K562 (cell line): Measurements from ENCODE around the gene KIAA0513. TPM values are rescaled to one million over a fixed set of nuclear protein-coding genes. Genes with fewer than 3 reads are reported as not detected.

ENCODE experiments used
- ATAC-seq: fragments of 200-7000 bp; cut with Tn5 transposase; 3 replicates; pipeline ENCODE4 v1.9.1; 2020; ENCODE audit warnings: moderate library complexity
- BruUV-seq: library from RNA; stranded (reverse); fragments of 400-500 nt; replicated peaks from 2 replicates; lab custom pipeline; 2021; lab: Mats Ljungman, UMichigan
- CTCF ChIA-PET: fragments of 300-600 bp; formaldehyde crosslinking; extraction: SDS; loops from one replicate; lab custom pipeline; 2021; ENCODE audit warnings: low intra/inter-chr PET ratio; lab: Yijun Ruan, JAX
- POLR2A ChIA-PET: fragments of 300-600, 350-650 bp; sonication (Branson Sonifier 250); formaldehyde crosslinking; extraction: SDS; loops from one replicate; lab custom pipeline; 2021; ENCODE audit warnings: antibody characterized with exemption, inconsistent platforms; lab: Yijun Ruan, JAX
- DNase-seq, 4 experiments: peaks; one replicate each; pipeline versions ENCODE4 v3.0.0 to v3.0.0-alpha.2; 2011 to 2018; ENCODE audit warnings: low spot score in 3 of 4, mixed read lengths in 3 of 4; ENCODE audit errors: extremely low read depth in 1 of 4
- FAIRE-seq: peaks from 2 replicates; lab custom pipeline; 2011; peaks lifted over from hg19 to GRCh38; lab: Jason Lieb, UNC
- H2AFZ ChIP-seq: 2 replicates; pipeline ENCODE4 v1.6.0; 2011; ENCODE audit warnings: low read depth, low read length, control low read depth, inconsistent platforms
- H3K27ac ChIP-seq: fragments of 200-600 bp; 3 replicates; pipeline ENCODE4 v1.8.0; 2011; ENCODE audit warnings: low read depth, mild to moderate bottlenecking, control low read depth, inconsistent platforms, low read length, moderate library complexity, mixed read lengths; ENCODE audit errors: extremely low read depth
- H3K27me3 ChIP-seq, 2 experiments: fragments of 300-600 bp in 1 of 2; 2 replicates in 1 of 2; 3 replicates in 1 of 2; pipeline versions ENCODE4 v1.6.0 to v1.8.0; 2011; ENCODE audit warnings: inconsistent platforms in 2 of 2, low read length in 2 of 2, mild to moderate bottlenecking in 1 of 2, mixed read lengths in 1 of 2, moderate library complexity in 1 of 2; ENCODE audit not compliant: control insufficient read depth in 2 of 2, insufficient read depth in 2 of 2
- H3K36me3 ChIP-seq: fragments of 300-600 bp; 3 replicates; pipeline ENCODE4 v1.8.0; 2011; ENCODE audit warnings: mild to moderate bottlenecking, low read length, inconsistent platforms; ENCODE audit not compliant: control insufficient read depth, insufficient read depth
- H3K4me1 ChIP-seq, 2 experiments: fragments of 200-600 bp in 1 of 2; replicated peaks in 1 of 2; 2 replicates in 1 of 2; 3 replicates in 1 of 2; pipeline versions ENCODE4 v1.5.1 to v1.8.0; 2011; ENCODE audit warnings: inconsistent platforms in 2 of 2, low read length in 2 of 2, mild to moderate bottlenecking in 1 of 2, mixed read lengths in 1 of 2, moderate library complexity in 1 of 2; ENCODE audit not compliant: control insufficient read depth in 2 of 2, insufficient read depth in 2 of 2
- H3K4me2 ChIP-seq: 2 replicates; pipeline ENCODE4 v1.6.1; 2011; ENCODE audit warnings: low read length, control low read depth, inconsistent platforms, mixed read lengths; ENCODE audit not compliant: insufficient read depth
- H3K4me3 ChIP-seq: fragments of 200-600 bp; sonication (generic), shearing (Covaris generic); 2 replicates; pipeline ENCODE4 v1.5.1; 2016; ENCODE audit warnings: control low read depth, inconsistent platforms
- H3K79me2 ChIP-seq: fragments of 200-600 bp; 3 replicates; pipeline ENCODE4 v1.8.0; 2011; ENCODE audit warnings: low read length, inconsistent platforms; ENCODE audit not compliant: control insufficient read depth, insufficient read depth
- H3K9ac ChIP-seq, 2 experiments: 2 replicates each; pipeline versions ENCODE4 v1.6.0 to v1.6.1; 2011; ENCODE audit warnings: low read depth in 2 of 2, low read length in 2 of 2, control low read depth in 1 of 2, inconsistent platforms in 1 of 2, mild to moderate bottlenecking in 1 of 2, mixed read lengths in 1 of 2; ENCODE audit not compliant: insufficient read depth in 1 of 2
- H3K9me1 ChIP-seq: one replicate; pipeline ENCODE4 v1.6.0; 2011; ENCODE audit warnings: inconsistent platforms, mild to moderate bottlenecking, low read length, moderate library complexity; ENCODE audit not compliant: control insufficient read depth, insufficient read depth
- H3K9me3 ChIP-seq: replicated peaks from 2 replicates; pipeline ENCODE4 v1.5.1; 2011; ENCODE audit warnings: low read depth, low read length, inconsistent platforms; ENCODE audit not compliant: control insufficient read depth, insufficient read depth
- H4K20me1 ChIP-seq: replicated peaks from 2 replicates; pipeline ENCODE4 v1.6.1; 2011; ENCODE audit warnings: low read length, inconsistent platforms, mixed read lengths; ENCODE audit not compliant: control insufficient read depth, insufficient read depth
- BCL6 ChIP-seq: fragments of 250-450 bp; sonication (Bioruptor Pico); IDR thresholded peaks from 2 replicates; pipeline ENCODE4 v1.4.0; 2020
- BHLHE40 ChIP-seq: IDR thresholded peaks from 2 replicates; pipeline ENCODE4 v1.6.1; 2011; ENCODE audit warnings: low read length, improper control_type of control experiment
- CTBP1 ChIP-seq: fragments of 450-650 bp; IDR thresholded peaks from 2 replicates; pipeline ENCODE4 v1.6.1; 2016; ENCODE audit warnings: borderline replicate concordance
- EGR1 ChIP-seq: fragments of 450-650 bp; conservative IDR thresholded peaks from 2 replicates; pipeline ENCODE4 v1.6.1; 2017; ENCODE audit warnings: mild to moderate bottlenecking
- ETV5 ChIP-seq: sonication (generic); formaldehyde crosslinking; IDR thresholded peaks from 2 replicates; pipeline ENCODE4 v1.4.0; 2020; ENCODE audit warnings: low read depth, mild to moderate bottlenecking, missing genetic modification reagents
- HDAC8 ChIP-seq: fragments of 450-650 bp; IDR thresholded peaks from 2 replicates; pipeline ENCODE4 v1.6.1; 2016; ENCODE audit warnings: mild to moderate bottlenecking, missing genetic modification characterization, moderate library complexity, missing compliant biosample characterization
- ILF3 ChIP-seq: fragments of 450-650 bp; IDR thresholded peaks from 2 replicates; pipeline ENCODE4 v1.6.1; 2018; ENCODE audit warnings: antibody characterized with exemption, mild to moderate bottlenecking, moderate library complexity, borderline replicate concordance
- NRF1 ChIP-seq, 2 experiments: fragments of 450-650 bp; IDR thresholded peaks in 1 of 2; conservative IDR thresholded peaks in 1 of 2; 2 replicates each; pipeline ENCODE4 v1.6.1; 2014; ENCODE audit warnings: mild to moderate bottlenecking in 2 of 2
- POU5F1 ChIP-seq: fragments of 150-350 bp; IDR thresholded peaks from 2 replicates; pipeline ENCODE4 v1.6.1; 2014; ENCODE audit warnings: borderline replicate concordance, low read length, low read depth, mild to moderate bottlenecking; ENCODE audit not compliant: partially characterized antibody
- RAD51 ChIP-seq: fragments of 450-650 bp; IDR thresholded peaks from 2 replicates; pipeline ENCODE4 v1.7.1; 2016; ENCODE audit warnings: low read depth, mild to moderate bottlenecking, borderline replicate concordance
- SETDB1 ChIP-seq: IDR thresholded peaks from one replicate; pipeline ENCODE4 v1.6.1; 2012; ENCODE audit warnings: low read length, control low read depth, inconsistent platforms
- SMC3 ChIP-seq: conservative IDR thresholded peaks from 2 replicates; pipeline ENCODE4 v1.6.1; 2011; ENCODE audit warnings: low read depth, low read length, improper control_type of control experiment; ENCODE audit not compliant: insufficient read depth
- ZNF511 ChIP-seq: sonication (generic); formaldehyde crosslinking; IDR thresholded peaks from 2 replicates; pipeline ENCODE4 v1.8.0; 2022; ENCODE audit warnings: mild to moderate bottlenecking, missing genetic modification reagents
- ZNF785 ChIP-seq: fragments of 250-450 bp; sonication (Bioruptor Pico); IDR thresholded peaks from 2 replicates; pipeline ENCODE4 v1.4.0; 2020; ENCODE audit warnings: mild to moderate bottlenecking
- whole genome bisulfite sequencing: fragments of 100-300 bp; shearing (Covaris generic); methylation state at CpG from one replicate; pipeline ENCODE4 v1.1.6; 2016; ENCODE audit warnings: low coverage, mixed read lengths; ENCODE audit not compliant: insufficient coverage; ENCODE audit errors: missing lambda C conversion rate; 5-methylcytosine and 5-hydroxymethylcytosine counted together
- in situ Hi-C: fragments of 300-500 bp; cut with MboI; formaldehyde crosslinking; loops from 4 replicates; pipeline ENCODE4 v1.15.0; 2018; ENCODE audit warnings: inconsistent platforms, mixed read lengths
- intact Hi-C: fragments of 100-400 bp; cut with micrococcal nuclease; formaldehyde crosslinking; loops from 2 replicates; pipeline ENCODE4 v1.14.2; 2022
- polyA plus RNA-seq, 8 experiments: library from polyadenylated mRNA; depleted of rRNA in 4 of 8; stranded (reverse) in 5 of 8; unstranded in 3 of 8; fragments of >200 nt; fragmentation: Nextera tagmentation in 2 of 8; fragmentation: Illumina TruSeq in 1 of 8; extraction: Ambion mirVana in 2 of 8; extraction: Trizol in 1 of 8; gene quantifications; 2 replicates each; pipeline versions ENCODE4 v1.2.1 to v1.2.3, GENCODE V29; 2011 to 2014; ENCODE audit warnings: inconsistent platforms in 1 of 8, missing spikeins in 1 of 8
- total RNA-seq, 7 experiments: library from RNA; depleted of rRNA in 6 of 7; stranded (reverse); fragments of >200 nt in 6 of 7; fragmentation: Illumina TruSeq in 2 of 7; extraction: Trizol in 2 of 7; gene quantifications; 2 replicates each; pipeline versions ENCODE4 v1.2.1 to v1.2.3, GENCODE V29; 2011 to 2021; ENCODE audit warnings: low replicate concordance in 1 of 7
- TF ChIP-seq, protein P1 (sequence below), 2 experiments: fragments of 150-350 bp in 1 of 2; IDR thresholded peaks; 2 replicates each; pipeline ENCODE4 v1.6.1; 2012 to 2016; ENCODE audit warnings: low read depth in 2 of 2, low read length in 2 of 2, mild to moderate bottlenecking in 1 of 2, moderate library complexity in 1 of 2

KIAA0513 gene
- total and polyA plus RNA-seq, 9 of the 15 experiments (the other 6 are each of a cell fraction or from before 2014, with no cell fraction given), result 0.18 to 13.7 (median 10.2) TPM

DNA sequence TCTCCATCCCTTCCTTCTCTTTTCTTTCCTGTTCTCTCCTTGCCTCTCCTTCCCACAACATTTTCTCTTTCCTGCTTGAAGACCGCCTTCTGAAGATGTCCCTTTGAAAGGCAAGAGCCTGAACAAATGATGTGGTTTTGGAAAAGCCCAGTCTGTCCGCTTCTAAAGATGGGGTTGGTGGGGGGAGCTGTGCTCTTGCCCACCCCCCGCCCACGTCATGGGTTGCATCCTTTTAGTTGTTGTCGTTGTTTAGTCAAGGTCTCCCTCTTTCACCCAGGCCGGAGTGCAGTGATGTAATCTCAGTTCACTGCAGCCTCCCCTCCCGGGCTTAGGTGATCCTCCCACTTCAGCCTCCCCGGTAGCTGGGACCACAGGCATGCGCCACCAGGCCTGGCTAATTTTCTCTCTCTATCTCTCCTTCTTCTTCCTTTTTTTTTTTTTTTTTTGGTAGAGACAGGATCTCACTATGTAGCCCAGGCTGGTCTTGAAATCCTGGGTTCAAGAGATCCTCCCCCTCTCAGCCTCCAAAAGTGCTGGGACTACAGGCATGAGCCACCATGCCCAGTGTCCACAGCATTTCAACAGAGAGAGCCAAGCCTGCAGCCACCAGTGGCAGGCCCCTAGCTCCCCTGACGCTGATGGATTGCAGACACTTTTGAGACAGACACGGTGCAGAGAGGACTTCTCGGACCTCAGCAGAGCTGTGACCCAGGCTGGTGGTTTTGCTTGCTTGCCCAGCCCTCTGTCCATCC is 110.7 kb downstream of the KIAA0513 start (continued):
- TF ChIP-seq ZNF511 (CRISPR knock-in tag) (no peak), CTBP1 (no peak), ETV5 (CRISPR knock-in tag) (no peak), SETDB1 (no peak), HDAC8 (tag) (no peak), EGR1 (peak; percentile 30; the same call in 1 of the 2 replicates), BCL6 (CRISPR knock-in tag) (no peak)
- TF ChIP-seq, all 486 proteins: peak for 12

DNA sequence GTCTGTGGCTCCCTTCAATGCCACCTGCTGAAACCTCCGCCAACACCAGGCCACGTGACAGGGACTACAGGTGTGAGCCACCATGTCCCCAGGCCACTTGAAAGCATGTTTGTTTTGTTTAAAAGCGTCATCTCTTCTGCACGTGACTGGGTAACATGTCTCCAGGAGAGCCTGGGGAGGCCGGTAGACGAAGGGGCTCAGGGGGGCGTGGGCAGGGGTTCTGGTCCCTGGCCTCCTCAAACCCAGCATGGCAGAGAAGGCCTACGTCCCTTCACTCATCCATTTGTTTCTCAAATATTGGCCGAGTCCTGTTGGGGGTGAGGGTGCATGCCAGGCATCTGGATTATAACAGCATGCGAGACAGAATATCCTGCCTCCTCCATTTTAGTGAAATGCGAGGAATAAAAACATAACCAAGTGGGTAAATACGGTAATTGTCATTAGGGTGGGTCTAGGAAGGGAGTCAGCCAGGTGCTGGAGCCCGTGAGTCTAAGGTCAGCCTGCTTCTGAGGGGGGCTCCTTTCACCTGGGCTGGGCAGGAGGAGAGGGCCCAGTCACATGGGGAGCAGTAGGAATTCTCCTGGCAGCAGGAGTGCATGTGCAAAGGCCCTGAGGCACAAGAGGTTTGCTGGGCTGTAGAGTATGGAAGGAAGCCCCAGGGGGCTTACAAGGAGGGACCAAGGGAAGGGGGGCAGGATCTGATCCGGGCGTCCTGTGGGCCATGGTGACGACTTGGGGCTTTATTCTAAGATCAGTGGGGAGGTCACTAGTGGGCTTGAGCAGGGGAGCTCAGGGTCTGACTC is 111.4 kb downstream of the KIAA0513 start:
- Histone ChIP-seq H4K20me1 (peaks cover 17% of the 10 kb centered on the region; the same call in 1 of the 2 replicates), H3K9me1 (no peaks in the 10 kb centered on the region), H3K4me3 (no peak overlapping the region), H2AFZ (no peak overlapping the region), H3K79me2 (no peaks in the 10 kb centered on the region), H3K27ac (no peak overlapping the region), H3K9me3 (no peaks in the 10 kb centered on the region), H3K27me3 (peaks cover 14 to 62% of the 10 kb centered on the region in 2 experiments), H3K4me1 (peaks cover 16 to 56% of the 10 kb centered on the region in 2 experiments), H3K4me2 (no peak overlapping the region), H3K36me3 (no peaks in the 10 kb centered on the region), H3K9ac (0 out of 4 replicates have a peak overlapping the region, but pooled peaks of 1 of the 2 experiments have one; percentile 53)
- 21% methylated on average over 16 of the region's 16 CpGs for WGBS
- in situ Hi-C loops (no loop called here), intact Hi-C loops (no loop called here)
- POLR2A ChIA-PET, result interaction anchor here (0.6 to 0.7 kb wide), 3 partner anchors 10 to 96 kb away, joined by 3 to 4 read pairs (median 3); no protein-coding TSS in a partner anchor
- no peak for DNase-seq
- FAIRE-seq, result no peak
- no TSS peak for BruUV-seq
- ATAC-seq, result no peak
- CTCF ChIA-PET, result no interaction called here
- TF ChIP-seq BHLHE40 (0 out of 2 replicates have a peak, but pooled peaks have one; percentile 47), SMC3 (no peak), ILF3 (no peak), POU5F1 (no peak), NRF1 (conservative IDR thresholded peaks at IDR 0.05 in 1 of 2, IDR thresholded peaks at IDR 0.05 in 1 of 2) (no peak), ZNF785 (CRISPR knock-in tag) (no peak), RAD51 (peak; percentile 44; the same call in 1 of the 2 replicates)
- TF ChIP-seq, protein P1, sequence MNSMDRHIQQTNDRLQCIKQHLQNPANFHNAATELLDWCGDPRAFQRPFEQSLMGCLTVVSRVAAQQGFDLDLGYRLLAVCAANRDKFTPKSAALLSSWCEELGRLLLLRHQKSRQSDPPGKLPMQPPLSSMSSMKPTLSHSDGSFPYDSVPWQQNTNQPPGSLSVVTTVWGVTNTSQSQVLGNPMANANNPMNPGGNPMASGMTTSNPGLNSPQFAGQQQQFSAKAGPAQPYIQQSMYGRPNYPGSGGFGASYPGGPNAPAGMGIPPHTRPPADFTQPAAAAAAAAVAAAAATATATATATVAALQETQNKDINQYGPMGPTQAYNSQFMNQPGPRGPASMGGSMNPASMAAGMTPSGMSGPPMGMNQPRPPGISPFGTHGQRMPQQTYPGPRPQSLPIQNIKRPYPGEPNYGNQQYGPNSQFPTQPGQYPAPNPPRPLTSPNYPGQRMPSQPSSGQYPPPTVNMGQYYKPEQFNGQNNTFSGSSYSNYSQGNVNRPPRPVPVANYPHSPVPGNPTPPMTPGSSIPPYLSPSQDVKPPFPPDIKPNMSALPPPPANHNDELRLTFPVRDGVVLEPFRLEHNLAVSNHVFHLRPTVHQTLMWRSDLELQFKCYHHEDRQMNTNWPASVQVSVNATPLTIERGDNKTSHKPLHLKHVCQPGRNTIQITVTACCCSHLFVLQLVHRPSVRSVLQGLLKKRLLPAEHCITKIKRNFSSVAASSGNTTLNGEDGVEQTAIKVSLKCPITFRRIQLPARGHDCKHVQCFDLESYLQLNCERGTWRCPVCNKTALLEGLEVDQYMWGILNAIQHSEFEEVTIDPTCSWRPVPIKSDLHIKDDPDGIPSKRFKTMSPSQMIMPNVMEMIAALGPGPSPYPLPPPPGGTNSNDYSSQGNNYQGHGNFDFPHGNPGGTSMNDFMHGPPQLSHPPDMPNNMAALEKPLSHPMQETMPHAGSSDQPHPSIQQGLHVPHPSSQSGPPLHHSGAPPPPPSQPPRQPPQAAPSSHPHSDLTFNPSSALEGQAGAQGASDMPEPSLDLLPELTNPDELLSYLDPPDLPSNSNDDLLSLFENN (IDR thresholded peaks at IDR 0.05; ENCODE audit: low read depth in 2 of 2, low read length in 2 of 2), result no peak
